ENCODE measurements around the gene TRIM38.
A peak's percentile ranks its signal among the peaks of the same experiment; 100 is the strongest.
"Not testable (repeated sequence)": the region's sequence is repeated elsewhere in the genome, so short reads cannot be mapped to it uniquely, and the experiment has no call there.

Gene TRIM38

DNA sequence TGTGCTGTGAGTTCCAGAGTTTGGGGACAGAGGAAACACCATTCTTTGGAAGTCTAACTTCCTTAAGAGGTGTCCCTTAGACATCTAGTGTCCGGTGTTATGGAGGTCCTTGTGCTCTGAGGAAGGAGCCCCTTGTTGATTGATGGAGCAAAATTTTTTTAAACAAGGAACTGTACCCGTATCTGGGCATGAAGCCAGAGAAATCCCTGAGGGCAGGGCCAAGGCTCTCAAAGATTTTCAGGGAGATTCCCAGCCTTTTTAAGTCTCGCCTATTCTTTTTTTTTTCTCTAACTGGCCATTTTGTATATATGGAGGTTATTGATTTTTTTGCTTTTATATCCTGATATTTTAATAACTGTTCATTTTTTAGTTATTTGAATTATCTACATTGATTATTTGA lies 45.9 kb downstream of the TRIM38 start:
- DNase-seq: no peak

- DNase-seq: no peak
Observed at GRCh38 chr6:26009817-26010216, 47.2 kb downstream of the TRIM38 start.

- DNase-seq: no peak
Observed at GRCh38 chr6:26012061-26012460, 49.5 kb downstream of the TRIM38 start.

DNA sequence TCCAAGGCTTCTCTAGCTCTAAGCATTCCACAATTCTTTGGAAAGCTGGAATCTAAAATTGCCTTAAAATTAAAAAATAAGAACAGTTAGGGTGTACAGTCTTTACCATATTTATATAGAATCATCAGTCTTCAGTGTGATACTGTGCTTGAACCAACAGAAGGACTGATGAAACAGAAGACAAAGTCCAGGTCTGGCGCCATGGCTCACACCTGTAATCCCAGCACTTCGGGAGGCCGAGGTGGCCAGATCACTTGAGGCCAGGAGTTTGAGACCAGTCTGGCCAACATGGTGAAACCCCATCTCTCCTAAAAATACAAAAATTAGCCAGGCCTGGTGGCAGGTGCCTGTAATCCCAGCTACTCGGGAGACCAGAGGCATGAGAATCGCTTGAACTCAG lies 51.8 kb downstream of the TRIM38 start:
- DNase-seq: not testable (repeated sequence)

- DNase-seq: no peak
Observed at GRCh38 chr6:26016245-26016962, 53.8 kb downstream of the TRIM38 start.

DNA sequence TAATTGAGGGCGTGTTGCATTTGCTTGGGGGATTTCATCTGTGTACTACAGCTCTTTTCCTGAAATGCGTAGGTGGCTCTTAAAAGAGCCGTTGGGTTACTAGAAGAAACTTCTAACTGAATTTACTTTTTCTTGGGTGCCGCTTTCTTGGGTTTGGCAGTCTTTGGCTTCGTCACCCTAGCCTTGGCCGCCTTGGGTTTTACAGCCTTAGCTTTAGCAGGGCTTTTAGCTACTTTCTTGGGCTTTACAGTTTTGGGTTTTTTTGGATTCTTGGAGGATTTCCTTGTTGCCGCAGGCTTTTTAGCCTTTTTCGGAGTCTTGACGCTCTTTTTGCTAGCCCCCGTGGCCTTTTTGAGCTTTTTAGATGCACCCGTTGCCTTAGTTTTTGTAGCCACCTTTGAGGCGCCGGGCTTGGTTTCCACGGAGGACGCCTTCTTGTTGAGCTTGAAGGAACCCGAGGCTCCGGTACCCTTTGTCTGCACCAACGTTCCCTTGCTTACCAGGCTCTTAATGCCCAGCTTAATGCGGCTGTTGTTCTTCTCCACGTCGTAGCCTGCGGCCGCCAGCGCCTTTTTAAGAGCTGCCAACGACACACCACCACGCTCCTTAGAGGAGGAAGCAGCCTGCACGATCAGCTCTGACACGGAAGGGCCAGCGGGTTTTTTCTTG lies 54.5 kb downstream of the TRIM38 start:
- DNase-seq: no peak

GRCh38 chr6:26017632-26017966 lies 55.0 kb downstream of the TRIM38 start:
- peak; percentile 88 for DNase-seq

- no peak for DNase-seq
Observed at GRCh38 chr6:26019261-26019830, 56.7 kb downstream of the TRIM38 start.

- no peak for DNase-seq
Observed at GRCh38 chr6:26019967-26020328, 57.3 kb downstream of the TRIM38 start.

DNA sequence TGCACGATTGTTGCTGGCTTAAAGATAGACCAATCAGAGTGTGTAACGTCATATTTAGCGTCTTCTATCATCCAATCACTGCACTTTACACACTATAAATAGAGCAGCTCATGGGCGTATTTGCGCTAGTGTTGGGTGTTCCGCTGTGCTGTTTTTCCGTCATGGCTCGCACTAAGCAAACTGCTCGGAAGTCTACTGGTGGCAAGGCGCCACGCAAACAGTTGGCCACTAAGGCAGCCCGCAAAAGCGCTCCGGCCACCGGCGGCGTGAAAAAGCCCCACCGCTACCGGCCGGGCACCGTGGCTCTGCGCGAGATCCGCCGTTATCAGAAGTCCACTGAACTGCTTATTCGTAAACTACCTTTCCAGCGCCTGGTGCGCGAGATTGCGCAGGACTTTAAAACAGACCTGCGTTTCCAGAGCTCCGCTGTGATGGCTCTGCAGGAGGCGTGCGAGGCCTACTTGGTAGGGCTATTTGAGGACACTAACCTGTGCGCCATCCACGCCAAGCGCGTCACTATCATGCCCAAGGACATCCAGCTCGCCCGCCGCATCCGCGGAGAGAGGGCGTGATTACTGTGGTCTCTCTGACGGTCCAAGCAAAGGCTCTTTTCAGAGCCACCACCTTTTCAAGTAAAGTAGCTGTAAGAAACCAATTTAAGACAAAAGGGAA lies 57.9 kb downstream of the TRIM38 start:
- DNase-seq: peak; percentile 94

- DNase-seq: peak; percentile 72
Observed at GRCh38 chr6:26021001-26021349, 58.4 kb downstream of the TRIM38 start.

- DNase-seq: peak; percentile 96
Observed at GRCh38 chr6:26021350-26022131, 58.9 kb downstream of the TRIM38 start.

DNA sequence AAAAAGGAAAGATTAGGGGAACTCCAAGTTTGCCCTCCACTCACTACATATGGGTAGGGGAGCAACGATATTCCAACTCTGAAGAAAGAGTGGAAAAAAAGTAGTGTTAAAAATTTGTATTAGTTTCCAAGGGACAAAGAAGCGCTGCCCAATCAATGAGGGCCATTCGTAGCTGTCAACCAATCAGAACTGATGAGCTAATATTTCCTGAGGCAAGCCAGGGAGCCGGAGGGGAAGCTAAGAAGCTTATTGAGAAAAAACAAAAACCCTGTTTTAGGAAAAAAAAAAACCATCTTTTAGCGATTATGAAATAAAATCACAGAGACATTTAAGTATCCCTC lies 59.5 kb downstream of the TRIM38 start:
- DNase-seq: peak; percentile 84

DNA sequence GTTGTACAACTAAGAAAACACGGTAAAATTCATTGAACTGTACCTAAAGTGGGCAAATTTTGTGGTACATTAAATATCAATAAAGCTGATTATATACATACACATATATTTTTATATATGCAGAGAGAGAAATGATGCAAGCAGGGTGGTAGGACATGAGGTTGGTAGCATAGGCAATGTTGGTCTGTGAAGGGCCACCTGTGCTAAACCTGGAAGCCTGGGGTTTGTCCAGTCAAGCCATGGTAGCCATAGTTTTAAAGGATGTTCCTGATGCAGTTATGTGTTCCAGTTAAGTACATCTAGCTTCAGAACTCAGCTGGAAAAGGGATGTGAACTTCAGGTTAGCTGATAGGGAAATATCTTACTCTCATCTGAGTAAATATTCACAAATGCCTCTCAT lies 60.1 kb downstream of the TRIM38 start:
- DNase-seq: no peak

GRCh38 chr6:26024651-26025046 lies 62.0 kb downstream of the TRIM38 start:
- no peak for DNase-seq

- DNase-seq: peak; percentile 72
Observed at GRCh38 chr6:26025047-26025893, 62.7 kb downstream of the TRIM38 start.

DNA sequence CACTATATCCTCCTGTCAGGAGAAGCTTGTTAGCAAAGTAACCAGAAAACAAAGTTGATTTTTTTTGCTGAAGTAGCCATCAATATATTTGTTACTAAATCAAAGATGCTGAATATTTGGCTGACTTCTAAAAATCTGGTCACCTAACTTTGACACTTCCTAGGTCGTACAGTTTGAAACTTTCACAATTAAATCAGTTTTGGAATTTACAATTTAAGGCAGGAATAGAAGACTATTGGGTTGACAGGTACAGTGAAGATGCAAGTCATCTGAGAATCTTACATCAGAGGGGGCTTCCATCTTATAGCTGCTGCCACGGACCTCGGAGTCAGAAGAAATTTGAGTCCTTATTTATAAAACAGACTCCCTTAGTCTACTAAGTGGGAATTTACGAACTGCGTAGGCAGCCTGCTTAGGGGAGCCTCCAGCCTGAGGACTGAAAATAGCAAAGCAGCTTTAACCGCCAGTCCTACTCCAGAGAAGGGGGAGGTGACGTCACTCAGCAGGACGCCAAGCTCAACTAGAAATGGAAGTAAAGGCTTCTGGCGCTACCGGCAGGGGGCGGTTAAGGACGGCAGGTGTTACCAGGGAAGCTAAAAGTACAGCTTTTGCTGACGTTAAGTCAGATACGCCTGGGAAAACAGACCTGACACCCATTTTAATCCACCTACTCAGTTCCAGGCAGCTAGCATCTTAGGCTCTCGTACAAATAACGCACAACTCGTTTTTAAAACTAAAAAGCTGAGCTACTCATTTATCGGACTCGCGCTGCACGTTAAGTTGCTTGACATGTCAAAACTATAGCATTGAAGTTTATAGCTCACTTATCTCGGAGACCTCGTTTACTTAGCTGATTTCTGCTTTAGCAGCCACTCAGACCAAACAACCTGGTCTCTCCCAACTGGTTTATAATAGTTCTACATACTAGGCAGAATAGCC lies 63.6 kb downstream of the TRIM38 start:
- peak; percentile 94 for DNase-seq

GRCh38 chr6:26026833-26027490 lies 64.4 kb downstream of the TRIM38 start:
- peak; percentile 97 for DNase-seq

DNA sequence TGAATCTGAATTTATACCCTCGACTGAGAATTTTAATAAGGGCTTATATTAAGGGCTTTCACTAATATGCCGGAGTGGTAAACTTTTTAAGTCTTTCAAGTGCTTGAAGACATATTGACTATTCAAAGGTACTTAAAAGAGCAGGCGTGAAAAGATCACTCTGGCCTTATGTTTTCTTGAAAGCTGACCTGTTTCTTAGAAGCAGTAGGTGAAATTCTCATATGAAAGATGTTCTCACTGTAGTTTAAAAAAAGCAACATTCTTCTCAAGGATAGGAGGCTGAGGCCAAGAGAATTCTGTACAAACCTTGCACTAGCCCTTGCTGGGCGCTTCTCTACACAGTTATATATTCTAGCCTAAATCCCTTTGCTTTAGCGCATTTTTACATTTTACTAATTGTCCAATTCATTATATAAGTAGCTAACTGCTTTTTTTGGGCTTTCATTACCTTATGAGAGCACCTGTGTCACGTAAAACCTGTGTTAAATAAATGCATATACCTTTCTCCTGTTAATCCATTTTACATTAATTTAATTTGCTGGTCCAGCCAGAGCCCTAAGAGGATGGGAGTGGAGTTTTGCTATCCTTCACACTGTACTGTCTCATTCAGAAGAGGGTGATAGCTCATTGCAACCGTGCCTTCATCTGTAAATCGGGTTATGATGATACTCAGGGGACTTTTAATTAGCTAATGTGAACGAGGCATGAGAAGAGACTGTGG lies 65.0 kb downstream of the TRIM38 start:
- DNase-seq: no peak

All from fibroblast of skin of scalp (primary cell).